CD8-positive, alpha-beta memory T cell (primary cell): Measurements from ENCODE around the gene TUNAR. TPM values are rescaled to one million over a fixed set of nuclear protein-coding genes. Genes with fewer than 3 reads are reported as not detected.
A peak's percentile ranks its signal among the peaks of the same experiment; 100 is the strongest.

ENCODE experiments used
- CTCF ChIA-PET: fragments of 350-600 bp; sonication (Branson Sonifier 250); formaldehyde crosslinking; loops from one replicate; lab custom pipeline; 2021; ENCODE audit warnings: antibody characterized with exemption; lab: Charles Lee
- POLR2A ChIA-PET: fragments of 350-600 bp; sonication (Branson Sonifier 250); formaldehyde crosslinking; loops from one replicate; lab custom pipeline; 2021; ENCODE audit warnings: antibody characterized with exemption; lab: Charles Lee
- DNase-seq, 5 donors: peaks; one replicate each; pipeline versions ENCODE4 v3.0.0 to v3.0.0-alpha.2; 2020 to 2022; ENCODE audit warnings: mixed read lengths in 1 of 5
- H3K27ac ChIP-seq: one replicate; pipeline ENCODE4 v1.7.0; 2013; ENCODE audit warnings: low read depth, mild to moderate bottlenecking, low read length, moderate library complexity
- H3K27me3 ChIP-seq: 2 replicates; pipeline ENCODE4 v1.7.0; 2013; ENCODE audit warnings: low read length, mild to moderate bottlenecking; ENCODE audit not compliant: insufficient read depth, poor library complexity, severe bottlenecking
- H3K36me3 ChIP-seq: 2 replicates; pipeline ENCODE4 v1.7.0; 2013; ENCODE audit warnings: mild to moderate bottlenecking, low read length, moderate library complexity; ENCODE audit not compliant: insufficient read depth
- H3K4me1 ChIP-seq: 2 replicates; pipeline ENCODE4 v1.7.0; 2013; ENCODE audit warnings: mild to moderate bottlenecking, low read length, moderate library complexity; ENCODE audit not compliant: insufficient read depth
- H3K4me3 ChIP-seq: 2 replicates; pipeline ENCODE4 v1.7.0; 2013; ENCODE audit warnings: mild to moderate bottlenecking, low read length
- H3K9me3 ChIP-seq: 2 replicates; pipeline ENCODE4 v1.7.0; 2013; ENCODE audit warnings: mild to moderate bottlenecking, low read length
- H3K27ac Mint-ChIP-seq, 8 donors: one replicate each; pipeline ENCODE4 v1.8.0; 2020 to 2021; ENCODE audit warnings: mixed read lengths in 8 of 8, mild to moderate bottlenecking in 6 of 8, inconsistent platforms in 3 of 8, moderate library complexity in 3 of 8
- H3K27me3 Mint-ChIP-seq, 2 donors: one replicate each; pipeline ENCODE4 v1.8.0; 2020 to 2021; ENCODE audit warnings: mixed read lengths in 2 of 2, mild to moderate bottlenecking in 1 of 2, moderate library complexity in 1 of 2
- H3K36me3 Mint-ChIP-seq, 3 donors: one replicate each; pipeline ENCODE4 v1.8.0; 2020 to 2021; ENCODE audit warnings: mixed read lengths in 3 of 3, inconsistent platforms in 1 of 3, mild to moderate bottlenecking in 1 of 3
- H3K4me1 Mint-ChIP-seq, 3 donors: one replicate each; pipeline ENCODE4 v1.8.0; 2020 to 2021; ENCODE audit warnings: mixed read lengths in 3 of 3, inconsistent platforms in 1 of 3, mild to moderate bottlenecking in 1 of 3
- H3K4me3 Mint-ChIP-seq, 7 donors: one replicate each; pipeline ENCODE4 v1.8.0; 2020 to 2021; ENCODE audit warnings: mixed read lengths in 7 of 7, mild to moderate bottlenecking in 6 of 7, moderate library complexity in 4 of 7, inconsistent platforms in 2 of 7
- H3K9me3 Mint-ChIP-seq, 5 donors: one replicate each; pipeline ENCODE4 v1.8.0; 2020 to 2022; ENCODE audit warnings: mixed read lengths in 5 of 5, mild to moderate bottlenecking in 3 of 5, moderate library complexity in 2 of 5, inconsistent platforms in 1 of 5
- polyA plus RNA-seq: library from polyadenylated mRNA; unstranded; fragments of 300-500 nt; fragmentation: Illumina TruSeq; gene quantifications from one replicate; pipeline ENCODE4 v1.2.3, GENCODE V29; 2021
- total RNA-seq, 2 experiments: library from RNA; stranded (reverse); gene quantifications; one replicate each; pipeline ENCODE4 v1.2.3, GENCODE V29; 2021

The TUNAR gene
- total and polyA plus RNA-seq, 3 experiments from 2014 or later = not detected

- peak overlapping the region in 1 of 8 donors; percentile 55 for H3K27ac Mint-ChIP-seq
- H3K36me3 Mint-ChIP-seq = no peaks in the 10 kb centered on the region
- peaks cover 10 to 26% of the 10 kb centered on the region in 2 donors for H3K27me3 Mint-ChIP-seq
- Histone ChIP-seq H3K36me3 (no peaks in the 10 kb centered on the region), H3K27me3 (no peaks in the 10 kb centered on the region), H3K4me1 (no peaks in the 10 kb centered on the region), H3K9me3 (no peaks in the 10 kb centered on the region), H3K27ac (no peak overlapping the region), H3K4me3 (no peak overlapping the region)
- no peaks in the 10 kb centered on the region for H3K4me1 Mint-ChIP-seq
- no peak overlapping the region for H3K4me3 Mint-ChIP-seq
- H3K9me3 Mint-ChIP-seq = peaks cover 0 to 3% (median 0%) of the 10 kb centered on the region in 5 donors
- POLR2A ChIA-PET = no interaction called here
- DNase-seq = no peak
- CTCF ChIA-PET = interaction anchor here (1.1 kb wide), 1 partner anchor 10 kb away, joined by 3 read pairs; no protein-coding TSS in a partner anchor
Observed at GRCh38 chr14:95834496-95834895, 42.1 kb upstream of the TUNAR start.

- H3K9me3 ChIP-seq = no peaks in the 10 kb centered on the region
- Mint-ChIP-seq H3K27ac (no peak overlapping the region), H3K4me1 (no peaks in the 10 kb centered on the region), H3K36me3 (no peaks in the 10 kb centered on the region), H3K27me3 (peaks cover 8 to 28% of the 10 kb centered on the region in 2 donors), H3K4me3 (no peak overlapping the region), H3K9me3 (peaks cover 0 to 3% (median 0%) of the 10 kb centered on the region in 5 donors)
- no peaks in the 10 kb centered on the region for H3K4me1 ChIP-seq
- no peaks in the 10 kb centered on the region for H3K36me3 ChIP-seq
- POLR2A ChIA-PET = no interaction called here
- no peak for DNase-seq
- CTCF ChIA-PET = interaction anchor here (1.1 kb wide), 1 partner anchor 10 kb away, joined by 3 read pairs; no protein-coding TSS in a partner anchor
- no peaks in the 10 kb centered on the region for H3K27me3 ChIP-seq
- no peak overlapping the region for H3K4me3 ChIP-seq
- H3K27ac ChIP-seq = no peak overlapping the region
Observed at GRCh38 chr14:95835121-95835730, 41.4 kb upstream of the TUNAR start.

- Histone ChIP-seq H3K4me3 (no peak overlapping the region), H3K36me3 (no peaks in the 10 kb centered on the region), H3K27me3 (no peaks in the 10 kb centered on the region), H3K27ac (no peak overlapping the region), H3K4me1 (no peaks in the 10 kb centered on the region), H3K9me3 (no peaks in the 10 kb centered on the region)
- Mint-ChIP-seq H3K27me3 (peaks cover 4 to 6% of the 10 kb centered on the region in 2 donors), H3K9me3 (peaks cover 0 to 6% (median 0%) of the 10 kb centered on the region in 5 donors), H3K4me3 (no peak overlapping the region), H3K36me3 (no peaks in the 10 kb centered on the region), H3K4me1 (no peaks in the 10 kb centered on the region), H3K27ac (no peak overlapping the region)
- DNase-seq = no peak
- CTCF ChIA-PET = no interaction called here
- POLR2A ChIA-PET = no interaction called here
Observed at GRCh38 chr14:95838862-95839261, 37.8 kb upstream of the TUNAR start.

- Histone ChIP-seq H3K36me3 (no peaks in the 10 kb centered on the region), H3K27ac (no peak overlapping the region), H3K27me3 (no peaks in the 10 kb centered on the region), H3K4me1 (no peaks in the 10 kb centered on the region), H3K9me3 (no peaks in the 10 kb centered on the region), H3K4me3 (no peak overlapping the region)
- no peak for DNase-seq
- Mint-ChIP-seq H3K27me3 (peaks cover 4 to 9% of the 10 kb centered on the region in 2 donors), H3K4me3 (no peak overlapping the region), H3K4me1 (no peaks in the 10 kb centered on the region), H3K27ac (no peak overlapping the region), H3K36me3 (no peaks in the 10 kb centered on the region), H3K9me3 (peaks cover 0 to 6% (median 0%) of the 10 kb centered on the region in 5 donors)
- ChIA-PET CTCF (no interaction called here), POLR2A (no interaction called here)
Observed at GRCh38 chr14:95840094-95840700, 36.4 kb upstream of the TUNAR start.

- DNase-seq = no peak
- no peaks in the 10 kb centered on the region for H3K36me3 ChIP-seq
- Mint-ChIP-seq H3K9me3 (peaks cover 0 to 6% (median 0%) of the 10 kb centered on the region in 5 donors), H3K4me1 (no peaks in the 10 kb centered on the region), H3K27me3 (peaks cover 4 to 15% of the 10 kb centered on the region in 2 donors), H3K27ac (no peak overlapping the region), H3K36me3 (no peaks in the 10 kb centered on the region), H3K4me3 (no peak overlapping the region)
- no peaks in the 10 kb centered on the region for H3K9me3 ChIP-seq
- H3K27ac ChIP-seq = no peak overlapping the region
- H3K4me1 ChIP-seq = no peaks in the 10 kb centered on the region
- ChIA-PET POLR2A (no interaction called here), CTCF (no interaction called here)
- H3K4me3 ChIP-seq = no peak overlapping the region
- no peaks in the 10 kb centered on the region for H3K27me3 ChIP-seq
Observed at GRCh38 chr14:95841668-95842067, 35.0 kb upstream of the TUNAR start.

GRCh38 chr14:95849761-95850160, 26.9 kb upstream of the TUNAR start:
- Histone ChIP-seq H3K4me3 (no peak overlapping the region), H3K36me3 (no peaks in the 10 kb centered on the region), H3K9me3 (no peaks in the 10 kb centered on the region), H3K27ac (no peak overlapping the region), H3K27me3 (no peaks in the 10 kb centered on the region), H3K4me1 (no peaks in the 10 kb centered on the region)
- H3K4me3 Mint-ChIP-seq = no peak overlapping the region
- no peaks in the 10 kb centered on the region for H3K9me3 Mint-ChIP-seq
- POLR2A ChIA-PET = no interaction called here
- H3K4me1 Mint-ChIP-seq = no peaks in the 10 kb centered on the region
- H3K27me3 Mint-ChIP-seq = peaks cover 7 to 21% of the 10 kb centered on the region in 2 donors
- peaks cover 0 to 1% (median 0%) of the 10 kb centered on the region in 3 donors for H3K36me3 Mint-ChIP-seq
- DNase-seq = no peak
- no peak overlapping the region for H3K27ac Mint-ChIP-seq
- CTCF ChIA-PET = no interaction called here

GRCh38 chr14:95850429-95850828, 26.2 kb upstream of the TUNAR start:
- Histone ChIP-seq H3K9me3 (no peaks in the 10 kb centered on the region), H3K27me3 (no peaks in the 10 kb centered on the region), H3K4me1 (no peaks in the 10 kb centered on the region), H3K4me3 (no peak overlapping the region), H3K27ac (no peak overlapping the region), H3K36me3 (no peaks in the 10 kb centered on the region)
- peaks cover 0 to 1% (median 0%) of the 10 kb centered on the region in 5 donors for H3K9me3 Mint-ChIP-seq
- no peak overlapping the region for H3K4me3 Mint-ChIP-seq
- H3K36me3 Mint-ChIP-seq = peaks cover 0 to 1% (median 0%) of the 10 kb centered on the region in 3 donors
- no peak for DNase-seq
- H3K27me3 Mint-ChIP-seq = peaks cover 7 to 23% of the 10 kb centered on the region in 2 donors
- CTCF ChIA-PET = no interaction called here
- H3K4me1 Mint-ChIP-seq = no peaks in the 10 kb centered on the region
- POLR2A ChIA-PET = no interaction called here
- H3K27ac Mint-ChIP-seq = no peak overlapping the region

- Mint-ChIP-seq H3K27me3 (peaks cover 5 to 8% of the 10 kb centered on the region in 2 donors), H3K4me1 (no peaks in the 10 kb centered on the region), H3K36me3 (no peaks in the 10 kb centered on the region), H3K4me3 (no peak overlapping the region), H3K9me3 (peaks cover 0 to 2% (median 0%) of the 10 kb centered on the region in 5 donors), H3K27ac (no peak overlapping the region)
- DNase-seq = no peak
- ChIA-PET POLR2A (no interaction called here), CTCF (no interaction called here)
- peaks cover 4% of the 10 kb centered on the region for H3K27me3 ChIP-seq
- H3K27ac ChIP-seq = no peak overlapping the region
- no peaks in the 10 kb centered on the region for H3K36me3 ChIP-seq
- H3K4me3 ChIP-seq = no peak overlapping the region
- H3K4me1 ChIP-seq = no peaks in the 10 kb centered on the region
- no peaks in the 10 kb centered on the region for H3K9me3 ChIP-seq
Observed at GRCh38 chr14:95855606-95856005, 21.0 kb upstream of the TUNAR start.
